H1 (cell line): ENCODE results near the gene COX7B2. TPM values are rescaled to one million over a fixed set of nuclear protein-coding genes. Genes with fewer than 3 reads are reported as not detected.

Experiments
- CTCF ChIA-PET: fragments of 300-600 bp; sonication (Branson Sonifier 250); formaldehyde crosslinking; loops from one replicate; lab custom pipeline; 2021; ENCODE audit not compliant: partially characterized antibody; lab: Charles Lee
- POLR2A ChIA-PET: fragments of 300-600 bp; sonication (Branson Sonifier 250); formaldehyde crosslinking; loops from one replicate; lab custom pipeline; 2021; ENCODE audit warnings: inconsistent platforms; ENCODE audit not compliant: partially characterized antibody; lab: Charles Lee
- DNase-seq, 2 experiments: peaks; one replicate each; pipeline versions ENCODE4 v3.0.0 to v3.0.0-alpha.2; 2010 to 2022; ENCODE audit warnings: low spot score in 2 of 2, low read depth in 1 of 2, mixed read lengths in 1 of 2
- FAIRE-seq: peaks from 2 replicates; lab custom pipeline; 2011; peaks lifted over from hg19 to GRCh38; lab: Jason Lieb, UNC
- H2AFZ ChIP-seq: 2 replicates; pipeline ENCODE4 v1.8.1; 2012; ENCODE audit warnings: low read length, inconsistent platforms
- H2AK5ac ChIP-seq: 2 replicates; pipeline ENCODE4 v1.6.1; 2013; ENCODE audit warnings: low read depth, low read length
- H2BK120ac ChIP-seq: replicated peaks from 2 replicates; pipeline ENCODE3; 2013; ENCODE audit warnings: low read depth, low read length, inconsistent platforms
- H2BK12ac ChIP-seq: 2 replicates; pipeline ENCODE4 v1.6.1; 2013; ENCODE audit warnings: low read depth, low read length
- H2BK15ac ChIP-seq: 2 replicates; pipeline ENCODE4 v1.6.1; 2013; ENCODE audit warnings: low read length
- H2BK20ac ChIP-seq: 2 replicates; pipeline ENCODE4 v1.6.1; 2013; ENCODE audit warnings: low read length
- H2BK5ac ChIP-seq: 2 replicates; pipeline ENCODE4 v1.6.1; 2013; ENCODE audit warnings: low read depth, low read length
- H3K14ac ChIP-seq: 2 replicates; pipeline ENCODE4 v1.6.1; 2013; ENCODE audit warnings: inconsistent platforms; ENCODE audit not compliant: insufficient read length
- H3K18ac ChIP-seq: 2 replicates; pipeline ENCODE4 v1.6.1; 2013; ENCODE audit warnings: low read length; ENCODE audit errors: extremely low read depth
- H3K23ac ChIP-seq: 2 replicates; pipeline ENCODE4 v1.6.1; 2013; ENCODE audit warnings: inconsistent platforms; ENCODE audit not compliant: insufficient read length
- H3K23me2 ChIP-seq: 2 replicates; pipeline ENCODE4 v1.6.1; 2013; ENCODE audit warnings: low read depth, low read length
- H3K27ac ChIP-seq: 2 replicates; pipeline ENCODE4 v1.6.1; 2011; ENCODE audit warnings: low read depth, low read length, inconsistent platforms
- H3K27me3 ChIP-seq, 4 experiments: replicated peaks in 1 of 4; 1 replicate in 1 of 4; 2 replicates in 3 of 4; pipeline versions ENCODE4 v1.6.1 to v1.8.1; 2011 to 2013; ENCODE audit warnings: low read length in 3 of 4, mild to moderate bottlenecking in 3 of 4, inconsistent platforms in 2 of 4, mixed read lengths in 2 of 4, moderate library complexity in 1 of 4; ENCODE audit not compliant: control insufficient read depth in 3 of 4, insufficient read depth in 3 of 4; ENCODE audit errors: extremely low read depth in 1 of 4
- H3K36me3 ChIP-seq, 4 experiments: 2 replicates each; pipeline versions ENCODE4 v1.6.1 to v1.8.1; 2011 to 2013; ENCODE audit warnings: mild to moderate bottlenecking in 4 of 4, low read length in 3 of 4, moderate library complexity in 2 of 4, control low read depth in 1 of 4, inconsistent platforms in 1 of 4; ENCODE audit not compliant: insufficient read depth in 4 of 4, control insufficient read depth in 2 of 4
- H3K4ac ChIP-seq: replicated peaks from 2 replicates; pipeline ENCODE3; 2013; ENCODE audit warnings: low read length, low read depth, mixed read lengths, inconsistent platforms; ENCODE audit not compliant: insufficient read length
- H3K4me1 ChIP-seq, 4 experiments: replicated peaks in 1 of 4; 1 replicate in 1 of 4; 2 replicates in 3 of 4; pipeline versions ENCODE4 v1.6.1 to v1.8.1; 2011 to 2013; ENCODE audit warnings: low read length in 3 of 4, inconsistent platforms in 2 of 4, mixed read lengths in 1 of 4; ENCODE audit not compliant: insufficient read depth in 4 of 4, control insufficient read depth in 3 of 4
- H3K4me2 ChIP-seq, 2 experiments: 2 replicates each; pipeline versions ENCODE4 v1.6.1 to v1.8.1; 2011 to 2013; ENCODE audit warnings: low read depth in 2 of 2, low read length in 2 of 2, control low read depth in 1 of 2, inconsistent platforms in 1 of 2, mild to moderate bottlenecking in 1 of 2; ENCODE audit not compliant: insufficient read depth in 1 of 2
- H3K4me3 ChIP-seq, 4 experiments: fragments of 200-600, 300-600 bp in 1 of 4; sonication (generic), shearing (Covaris generic), sonication (Bioruptor Twin) in 1 of 4; 2 replicates each; pipeline versions ENCODE4 v1.5.1 to v1.8.1; 2011 to 2016; ENCODE audit warnings: low read length in 4 of 4, low read depth in 3 of 4, control low read depth in 2 of 4, inconsistent platforms in 2 of 4, mild to moderate bottlenecking in 2 of 4, mixed read lengths in 1 of 4, moderate library complexity in 1 of 4; ENCODE audit not compliant: insufficient read depth in 2 of 4; ENCODE audit errors: extremely low read depth in 1 of 4
- H3K56ac ChIP-seq: replicated peaks from 2 replicates; pipeline ENCODE3; 2013; ENCODE audit warnings: low read depth, mild to moderate bottlenecking, mixed read lengths, low read length, inconsistent platforms; ENCODE audit not compliant: insufficient read length
- H3K79me1 ChIP-seq: 2 replicates; pipeline ENCODE4 v1.6.1; 2013; ENCODE audit warnings: low read depth, low read length, control low read depth
- H3K79me2 ChIP-seq, 2 experiments: 2 replicates each; pipeline versions ENCODE4 v1.6.1 to v1.8.1; 2012 to 2013; ENCODE audit warnings: low read length in 2 of 2, mild to moderate bottlenecking in 2 of 2, inconsistent platforms in 1 of 2; ENCODE audit not compliant: insufficient read depth in 2 of 2, control insufficient read depth in 1 of 2
- H3K9ac ChIP-seq, 4 experiments: replicated peaks in 1 of 4; 1 replicate in 1 of 4; 2 replicates in 3 of 4; pipeline versions ENCODE4 v1.6.1 to v1.8.1; 2011 to 2013; ENCODE audit warnings: low read depth in 3 of 4, low read length in 3 of 4, control low read depth in 2 of 4, mild to moderate bottlenecking in 2 of 4, moderate library complexity in 2 of 4, inconsistent platforms in 1 of 4; ENCODE audit errors: extremely low read depth in 1 of 4
- H3K9me3 ChIP-seq, 2 experiments: 2 replicates each; pipeline versions ENCODE4 v1.6.1 to v1.8.1; 2012 to 2013; ENCODE audit warnings: mild to moderate bottlenecking in 2 of 2, moderate library complexity in 2 of 2, control low read depth in 1 of 2, inconsistent platforms in 1 of 2, low read depth in 1 of 2, low read length in 1 of 2, mixed read lengths in 1 of 2; ENCODE audit not compliant: insufficient read depth in 2 of 2
- H4K20me1 ChIP-seq, 2 experiments: replicated peaks in 1 of 2; 2 replicates each; pipeline versions ENCODE3 to v1.8.1; 2011 to 2013; ENCODE audit warnings: inconsistent platforms in 2 of 2, low read length in 2 of 2, mild to moderate bottlenecking in 1 of 2; ENCODE audit not compliant: insufficient read depth in 2 of 2, control insufficient read depth in 1 of 2
- H4K5ac ChIP-seq: 2 replicates; pipeline ENCODE4 v1.6.1; 2013; ENCODE audit warnings: low read length, low read depth, mixed read lengths, inconsistent platforms; ENCODE audit not compliant: insufficient read length
- H4K8ac ChIP-seq: 2 replicates; pipeline ENCODE4 v1.8.0; 2013; ENCODE audit warnings: mild to moderate bottlenecking, moderate library complexity, low read length, inconsistent platforms; ENCODE audit not compliant: insufficient read depth; ENCODE audit errors: extremely low read depth
- H4K91ac ChIP-seq: replicated peaks from 2 replicates; pipeline ENCODE3; 2013; ENCODE audit warnings: low read length, mixed read lengths, inconsistent platforms; ENCODE audit not compliant: insufficient read length
- ASH2L ChIP-seq: fragments of 200-600, 300-600 bp; sonication (generic); IDR thresholded peaks from one replicate; pipeline ENCODE4 v1.7.1; 2017; ENCODE audit warnings: low read length
- GABPA ChIP-seq: IDR thresholded peaks from 2 replicates; pipeline ENCODE4 v1.6.1; 2011; ENCODE audit warnings: mild to moderate bottlenecking, low read length, moderate library complexity, borderline replicate concordance; ENCODE audit not compliant: insufficient read depth
- MAFK ChIP-seq: IDR thresholded peaks from 2 replicates; pipeline ENCODE4 v1.6.1; 2012; ENCODE audit warnings: low read depth, mild to moderate bottlenecking, improper control_type of control experiment, low read length
- POLR2A ChIP-seq, 2 experiments: IDR thresholded peaks; 1 replicate in 1 of 2; 2 replicates in 1 of 2; pipeline ENCODE4 v1.6.1; 2011; ENCODE audit warnings: low read depth in 2 of 2, low read length in 2 of 2, mild to moderate bottlenecking in 2 of 2; ENCODE audit errors: control extremely low read depth in 1 of 2
- SIN3A ChIP-seq, 2 experiments: IDR thresholded peaks in 1 of 2; conservative IDR thresholded peaks in 1 of 2; 2 replicates each; pipeline ENCODE4 v1.6.1; 2011 to 2012; ENCODE audit warnings: low read length in 2 of 2, improper control_type of control experiment in 1 of 2, low read depth in 1 of 2, mild to moderate bottlenecking in 1 of 2
- TBP ChIP-seq: IDR thresholded peaks from 2 replicates; pipeline ENCODE4 v1.6.1; 2011; ENCODE audit warnings: low read depth, low read length, improper control_type of control experiment
- WGBS, 2 experiments: shearing (Covaris generic) in 1 of 2; methylation state at CpG; one replicate each; pipeline versions ENCODE4 v1.1.6 to v1.1.7; 2013 to 2015; ENCODE audit warnings: low lambda C conversion rate in 2 of 2, mixed read lengths in 2 of 2, inconsistent platforms in 1 of 2, low coverage in 1 of 2, missing lambda C conversion rate in 1 of 2; ENCODE audit not compliant: insufficient replicate concordance in 2 of 2, insufficient coverage in 1 of 2, insufficient read length in 1 of 2; ENCODE audit errors: extremely low coverage in 1 of 2, missing lambda C conversion rate in 1 of 2; 5-methylcytosine and 5-hydroxymethylcytosine counted together
- polyA plus RNA-seq, 7 experiments: library from polyadenylated mRNA; depleted of rRNA in 3 of 7; stranded (reverse) in 5 of 7; unstranded in 2 of 7; fragments of >200 nt in 5 of 7; fragments of 200-250 nt in 2 of 7; gene quantifications; 1 replicate in 5 of 7; 2 replicates in 1 of 7; 4 replicates in 1 of 7; pipeline versions ENCODE4 v1.2.1 to v1.2.3, GENCODE V29; 2011 to 2013; ENCODE audit warnings: missing spikeins in 2 of 7, mixed read lengths in 2 of 7
- total RNA-seq: library from RNA; stranded (reverse); fragmentation: NEBNext Ultra II Directional; extraction: Animal tissue kit (Norgen Biotek cat#: 25700); gene quantifications from 2 replicates; pipeline ENCODE4 v1.2.1, GENCODE V29; 2021

COX7B2 gene
- total and polyA plus RNA-seq, 2 of the 8 experiments (the other 6 are each of a cell fraction or from before 2014, with no cell fraction given) = not detected

GRCh38 chr4:46890056-46890455 lies 19.0 kb downstream of the COX7B2 start:
- Histone ChIP-seq H2AFZ (no peak overlapping the region), H3K56ac (no peak overlapping the region), H3K18ac (no peak overlapping the region), H2AK5ac (no peak overlapping the region), H2BK20ac (no peak overlapping the region), H4K8ac (no peak overlapping the region), H3K4me3 (no peak overlapping the region), H3K27me3 (no peaks in the 10 kb centered on the region), H3K9ac (no peak overlapping the region), H2BK5ac (no peak overlapping the region), H3K23ac (no peak overlapping the region), H2BK15ac (no peak overlapping the region), H2BK120ac (no peak overlapping the region), H2BK12ac (no peak overlapping the region), H3K4ac (no peak overlapping the region), H3K23me2 (no peaks in the 10 kb centered on the region), H4K91ac (no peak overlapping the region), H4K20me1 (no peaks in the 10 kb centered on the region), H3K4me1 (no peaks in the 10 kb centered on the region), H3K9me3 (0 out of 4 replicates have a peak, but pooled peaks cover 0 to 3% of the 10 kb centered on the region in 2 experiments), H3K14ac (no peak overlapping the region), H3K79me2 (no peaks in the 10 kb centered on the region), H3K27ac (no peak overlapping the region), H3K4me2 (no peak overlapping the region), H3K36me3 (no peaks in the 10 kb centered on the region), H4K5ac (no peak overlapping the region), H3K79me1 (no peaks in the 10 kb centered on the region)
- no peak for FAIRE-seq
- POLR2A ChIA-PET = no interaction called here
- 91% methylated on average over 2 of the region's 2 CpGs; no CpG with 5 or more reads in 1 of the 2 experiments for WGBS, 2 experiments
- CTCF ChIA-PET = interaction anchor here (0.9 kb wide), 1 partner anchor 10 kb away, joined by 6 read pairs; no protein-coding TSS in a partner anchor
- DNase-seq = no peak
- no peak for TF ChIP-seq ASH2L
- no peak for TF ChIP-seq SIN3A (conservative IDR thresholded peaks at IDR 0.05 in 1 of 2, IDR thresholded peaks at IDR 0.05 in 1 of 2; ENCODE audit: low read depth in 1 of 2, low read length in 2 of 2)
- TF ChIP-seq TBP = no peak
- TF ChIP-seq MAFK = no peak
- TF ChIP-seq POLR2A (IDR thresholded peaks at IDR 0.05; ENCODE audit: control extremely low read depth in 1 of 2, low read depth in 2 of 2, low read length in 2 of 2) = no peak
- TF ChIP-seq GABPA = no peak
